Thyroid gland (tissue), 4 donors: ENCODE results near the gene ADCY7.

Source experiments
- POLR2A ChIP-seq, 2 donors: fragments of 450-650 bp; IDR thresholded peaks; one replicate each; pipeline ENCODE4 v1.6.1; 2017; ENCODE audit warnings: antibody characterized with exemption in 2 of 2, mild to moderate bottlenecking in 2 of 2, moderate library complexity in 1 of 2
- TF ChIP-seq, protein P1 (sequence below), 6 experiments: fragments of 200-600 bp in 3 of 6; fragments of 450-650 bp in 3 of 6; sonication (generic) in 3 of 6; IDR thresholded peaks; one replicate each; pipeline ENCODE4 v1.5.1; 2016 to 2019; ENCODE audit warnings: antibody characterized with exemption in 6 of 6, mild to moderate bottlenecking in 2 of 6, inconsistent platforms in 1 of 6, moderate library complexity in 1 of 6

GRCh38 chr16:50261160-50261706 lies 5.1 kb upstream of the ADCY7 start:
- TF ChIP-seq, protein P1, sequence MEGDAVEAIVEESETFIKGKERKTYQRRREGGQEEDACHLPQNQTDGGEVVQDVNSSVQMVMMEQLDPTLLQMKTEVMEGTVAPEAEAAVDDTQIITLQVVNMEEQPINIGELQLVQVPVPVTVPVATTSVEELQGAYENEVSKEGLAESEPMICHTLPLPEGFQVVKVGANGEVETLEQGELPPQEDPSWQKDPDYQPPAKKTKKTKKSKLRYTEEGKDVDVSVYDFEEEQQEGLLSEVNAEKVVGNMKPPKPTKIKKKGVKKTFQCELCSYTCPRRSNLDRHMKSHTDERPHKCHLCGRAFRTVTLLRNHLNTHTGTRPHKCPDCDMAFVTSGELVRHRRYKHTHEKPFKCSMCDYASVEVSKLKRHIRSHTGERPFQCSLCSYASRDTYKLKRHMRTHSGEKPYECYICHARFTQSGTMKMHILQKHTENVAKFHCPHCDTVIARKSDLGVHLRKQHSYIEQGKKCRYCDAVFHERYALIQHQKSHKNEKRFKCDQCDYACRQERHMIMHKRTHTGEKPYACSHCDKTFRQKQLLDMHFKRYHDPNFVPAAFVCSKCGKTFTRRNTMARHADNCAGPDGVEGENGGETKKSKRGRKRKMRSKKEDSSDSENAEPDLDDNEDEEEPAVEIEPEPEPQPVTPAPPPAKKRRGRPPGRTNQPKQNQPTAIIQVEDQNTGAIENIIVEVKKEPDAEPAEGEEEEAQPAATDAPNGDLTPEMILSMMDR (IDR thresholded peaks at IDR 0.05) = no peak
- no peak for TF ChIP-seq POLR2A (IDR thresholded peaks at IDR 0.05)
